GM12878 (cell line): ENCODE measurements around the gene B3GAT1. TPM values are rescaled to one million over a fixed set of nuclear protein-coding genes. Genes with fewer than 3 reads are reported as not detected.

Experiments used
- ATAC-seq: fragments of 200-7000 bp; cut with Tn5 transposase; 3 replicates; pipeline ENCODE4 v1.9.1; 2020; ENCODE audit warnings: mild to moderate bottlenecking, moderate library complexity
- BruUV-seq: library from RNA; stranded (reverse); fragments of 400-500 nt; replicated peaks from 2 replicates; lab custom pipeline; 2021; lab: Mats Ljungman, UMichigan
- CTCF ChIA-PET: fragments of 300-600 bp; sonication (Branson Sonifier 250); formaldehyde crosslinking; extraction: SDS; loops from one replicate; lab custom pipeline; 2021; ENCODE audit warnings: inconsistent platforms; lab: Yijun Ruan, JAX
- POLR2A ChIA-PET: fragments of 350-600 bp; formaldehyde crosslinking; extraction: SDS; loops from one replicate; lab custom pipeline; 2021; ENCODE audit warnings: inconsistent platforms; lab: Charles Lee
- RAD21 ChIA-PET: fragments of 300-600 bp; sonication (Branson Sonifier 250); formaldehyde crosslinking; loops from one replicate; lab custom pipeline; 2023; ENCODE audit warnings: antibody characterized with exemption; ENCODE audit not compliant: unreplicated experiment; lab: Charles Lee
- SMC1A ChIA-PET: fragments of 300-600 bp; sonication (Branson Sonifier 250); formaldehyde crosslinking; loops from one replicate; lab custom pipeline; 2023; ENCODE audit not compliant: unreplicated experiment, uncharacterized antibody; lab: Charles Lee
- DNase-seq: peaks from one replicate; pipeline ENCODE4 v3.0.0-alpha.2; 2011; ENCODE audit warnings: low read depth, low spot score
- FAIRE-seq: peaks from 3 replicates; lab custom pipeline; 2011; peaks lifted over from hg19 to GRCh38; lab: Jason Lieb, UNC
- H2AFZ ChIP-seq: 2 replicates; pipeline ENCODE4 v1.6.0; 2011; ENCODE audit warnings: low read depth, low read length, control low read depth; ENCODE audit not compliant: control insufficient read depth
- H3K27ac ChIP-seq: 2 replicates; pipeline ENCODE4 v1.5.1; 2011; ENCODE audit warnings: control low read depth; ENCODE audit not compliant: control insufficient read depth, insufficient read depth
- H3K27me3 ChIP-seq, 2 experiments: replicated peaks in 1 of 2; 2 replicates each; pipeline versions ENCODE4 v1.6.0 to v1.6.1; 2011; ENCODE audit warnings: low read length in 1 of 2; ENCODE audit not compliant: control insufficient read depth in 2 of 2, insufficient read depth in 2 of 2
- H3K36me3 ChIP-seq, 2 experiments: 2 replicates each; pipeline ENCODE4 v1.5.1; 2011; ENCODE audit warnings: low read length in 1 of 2; ENCODE audit not compliant: control insufficient read depth in 2 of 2, insufficient read depth in 2 of 2
- H3K4me1 ChIP-seq: 2 replicates; pipeline ENCODE4 v1.6.1; 2011; ENCODE audit warnings: mild to moderate bottlenecking, low read length, moderate library complexity, mixed read lengths; ENCODE audit not compliant: control insufficient read depth, insufficient read depth
- H3K4me2 ChIP-seq: 2 replicates; pipeline ENCODE4 v1.6.0; 2011; ENCODE audit warnings: control low read depth; ENCODE audit not compliant: control insufficient read depth, insufficient read depth
- H3K4me3 ChIP-seq: fragments of 200-600 bp; sonication (generic); 2 replicates; pipeline ENCODE4 v1.5.1; 2016
- H3K79me2 ChIP-seq: 2 replicates; pipeline ENCODE4 v1.6.0; 2011; ENCODE audit warnings: low read length; ENCODE audit not compliant: control insufficient read depth, insufficient read depth
- H3K9ac ChIP-seq: 2 replicates; pipeline ENCODE4 v1.8.0; 2011; ENCODE audit warnings: low read length, control low read depth, mixed read lengths; ENCODE audit not compliant: control insufficient read depth, insufficient read depth
- H3K9me3 ChIP-seq: replicated peaks from 3 replicates; pipeline ENCODE4 v1.5.1; 2011; ENCODE audit warnings: mild to moderate bottlenecking, low read length; ENCODE audit not compliant: control insufficient read depth, insufficient read depth
- H4K20me1 ChIP-seq: 2 replicates; pipeline ENCODE4 v1.6.0; 2011; ENCODE audit not compliant: control insufficient read depth, insufficient read depth
- BHLHE40 ChIP-seq, 2 experiments: fragments of 450-650 bp in 1 of 2; IDR thresholded peaks; 2 replicates each; pipeline ENCODE4 v1.6.1; 2011 to 2017; ENCODE audit warnings: low read depth in 2 of 2, borderline replicate concordance in 1 of 2, improper control_type of control experiment in 1 of 2, low read length in 1 of 2, mild to moderate bottlenecking in 1 of 2
- CEBPB ChIP-seq, 2 experiments: fragments of 150-350 bp in 1 of 2; IDR thresholded peaks; 2 replicates each; pipeline ENCODE4 v1.6.1; 2012 to 2014; ENCODE audit warnings: low read depth in 2 of 2, low read length in 2 of 2, borderline replicate concordance in 1 of 2, inconsistent platforms in 1 of 2
- FOXK2 ChIP-seq: fragments of 450-650 bp; IDR thresholded peaks from 2 replicates; pipeline ENCODE4 v1.6.1; 2017; ENCODE audit warnings: mild to moderate bottlenecking, moderate library complexity
- HDAC6 ChIP-seq: fragments of 200-600 bp; sonication (generic); IDR thresholded peaks from one replicate; pipeline ENCODE4 v1.8.0; 2017; ENCODE audit warnings: antibody characterized with exemption; ENCODE audit not compliant: unreplicated experiment
- IKZF2 ChIP-seq, 2 experiments: fragments of 450-650 bp; IDR thresholded peaks; 2 replicates each; pipeline ENCODE4 v1.6.1; 2017; ENCODE audit warnings: mild to moderate bottlenecking in 2 of 2, moderate library complexity in 2 of 2
- IRF4 ChIP-seq: IDR thresholded peaks from 2 replicates; pipeline ENCODE4 v1.6.1; 2011; ENCODE audit warnings: low read depth, low read length
- MEF2A ChIP-seq: IDR thresholded peaks from 2 replicates; pipeline ENCODE4 v1.6.1; 2011; ENCODE audit warnings: low read depth, mild to moderate bottlenecking, low read length, moderate library complexity; ENCODE audit not compliant: insufficient read depth
- MEF2B ChIP-seq: fragments of 450-650 bp; IDR thresholded peaks from 2 replicates; pipeline ENCODE4 v1.6.1; 2018; ENCODE audit warnings: mild to moderate bottlenecking, moderate library complexity; ENCODE audit not compliant: partially characterized antibody, poor library complexity, severe bottlenecking
- NFIC ChIP-seq: IDR thresholded peaks from 2 replicates; pipeline ENCODE4 v1.6.1; 2012; ENCODE audit warnings: low read depth, mild to moderate bottlenecking, inconsistent platforms, low read length, moderate library complexity
- NFYB ChIP-seq: IDR thresholded peaks from 2 replicates; pipeline ENCODE4 v1.6.1; 2011; ENCODE audit warnings: low read depth, mild to moderate bottlenecking, low read length, improper control_type of control experiment, moderate library complexity; ENCODE audit not compliant: insufficient read depth
- POLR2A ChIP-seq: IDR thresholded peaks from 2 replicates; pipeline ENCODE4 v1.6.1; 2011; ENCODE audit warnings: low read depth, mild to moderate bottlenecking, low read length
- RELA ChIP-seq: fragments of 450-650 bp; IDR thresholded peaks from 2 replicates; pipeline ENCODE4 v1.8.0; 2014; ENCODE audit warnings: borderline replicate concordance; ENCODE audit not compliant: partially characterized antibody
- SMAD1 ChIP-seq: fragments of 450-650 bp; IDR thresholded peaks from 2 replicates; pipeline ENCODE4 v1.6.1; 2018; ENCODE audit warnings: mild to moderate bottlenecking, low read depth; ENCODE audit not compliant: partially characterized antibody
- STAT1 ChIP-seq: fragments of 450-650 bp; conservative IDR thresholded peaks from 2 replicates; pipeline ENCODE4 v1.6.1; 2014; ENCODE audit warnings: antibody characterized with exemption, mild to moderate bottlenecking
- SUPT20H ChIP-seq: IDR thresholded peaks from 2 replicates; pipeline ENCODE4 v1.6.1; 2011; ENCODE audit warnings: low read depth, mild to moderate bottlenecking, low read length, moderate library complexity, borderline replicate concordance; ENCODE audit not compliant: control insufficient read depth
- TBL1XR1 ChIP-seq: IDR thresholded peaks from 2 replicates; pipeline ENCODE4 v1.6.1; 2012; ENCODE audit warnings: low read depth, low read length, improper control_type of control experiment
- ZBTB11 ChIP-seq: fragments of 450-650 bp; formaldehyde crosslinking; IDR thresholded peaks from 2 replicates; pipeline ENCODE4 v1.5.0; 2022; ENCODE audit warnings: mild to moderate bottlenecking, missing genetic modification characterization
- ZNF384 ChIP-seq: IDR thresholded peaks from 2 replicates; pipeline ENCODE4 v1.6.1; 2012; ENCODE audit warnings: low read depth, mild to moderate bottlenecking, low read length, improper control_type of control experiment, borderline replicate concordance
- ZSCAN29 ChIP-seq: fragments of 450-650 bp; IDR thresholded peaks from 2 replicates; pipeline ENCODE4 v1.6.1; 2017; ENCODE audit warnings: mild to moderate bottlenecking, moderate library complexity
- WGBS: methylation state at CpG from one replicate; pipeline ENCODE4 v1.1.6; 2016; ENCODE audit warnings: low lambda C conversion rate; ENCODE audit not compliant: insufficient replicate concordance, insufficient coverage; ENCODE audit errors: missing lambda C conversion rate; 5-methylcytosine and 5-hydroxymethylcytosine counted together
- in situ Hi-C: fragments of 300-500 bp; cut with MboI; formaldehyde crosslinking; loops from 9 replicates; pipeline ENCODE4 v1.14.3; 2018; ENCODE audit warnings: mixed read lengths
- intact Hi-C: fragments of 100-400 bp; cut with micrococcal nuclease; formaldehyde crosslinking; loops from one replicate; pipeline ENCODE4 v1.14.2; 2022; ENCODE audit not compliant: unreplicated experiment
- polyA plus RNA-seq, 11 experiments: library from polyadenylated mRNA; depleted of rRNA in 4 of 11; unstranded in 6 of 11; stranded (reverse) in 5 of 11; fragments of >200 nt; fragmentation: Nextera tagmentation in 4 of 11; fragmentation: Illumina TruSeq in 1 of 11; extraction: Ambion mirVana in 4 of 11; extraction: Trizol in 1 of 11; gene quantifications; 1 replicate in 1 of 11; 2 replicates in 10 of 11; pipeline versions ENCODE4 v1.2.1 to v1.2.3, GENCODE V29; 2011 to 2016; ENCODE audit warnings: inconsistent platforms in 2 of 11, missing spikeins in 2 of 11, low read depth in 1 of 11
- total RNA-seq, 4 experiments: library from RNA; depleted of rRNA in 3 of 4; stranded (reverse); fragments of >200 nt in 3 of 4; fragmentation: Illumina TruSeq in 1 of 4; extraction: Trizol in 1 of 4; gene quantifications; 2 replicates each; pipeline versions ENCODE4 v1.2.1 to v1.2.3, GENCODE V29; 2013 to 2021
- TF ChIP-seq, protein P1 (sequence below): fragments of 450-650 bp; IDR thresholded peaks from 2 replicates; pipeline ENCODE4 v1.6.1; 2014; ENCODE audit warnings: mild to moderate bottlenecking

B3GAT1 gene
- total and polyA plus RNA-seq, 10 of the 15 experiments (the other 5 are each of a cell fraction or from before 2014, with no cell fraction given): 0.05 TPM; not detected in 9

- ChIA-PET SMC1A (no interaction called here), CTCF (no interaction called here), POLR2A (no interaction called here), RAD21 (no interaction called here)
- Histone ChIP-seq H3K4me1 (no peaks in the 10 kb centered on the region), H3K4me2 (no peak overlapping the region), H3K36me3 (no peaks in the 10 kb centered on the region), H4K20me1 (no peaks in the 10 kb centered on the region), H3K27ac (no peak overlapping the region), H3K79me2 (no peaks in the 10 kb centered on the region), H2AFZ (no peak overlapping the region), H3K9ac (no peak overlapping the region), H3K27me3 (no peaks in the 10 kb centered on the region; a peak in 1 of 4 replicates), H3K4me3 (no peak overlapping the region), H3K9me3 (no peaks in the 10 kb centered on the region)
- in situ Hi-C loops (no loop called here), intact Hi-C loops (no loop called here)
- no peak for TF ChIP-seq POLR2A
- no peak for TF ChIP-seq FOXK2
- TF ChIP-seq RELA: no peak
- TF ChIP-seq SUPT20H: no peak
- TF ChIP-seq ZBTB11 (CRISPR knock-in tag): no peak
- no peak for TF ChIP-seq IRF4
- TF ChIP-seq NFIC: no peak
- no peak for TF ChIP-seq MEF2A
- TF ChIP-seq STAT1: no peak
- no peak for TF ChIP-seq CEBPB (IDR thresholded peaks at IDR 0.05; ENCODE audit: borderline replicate concordance in 1 of 2, low read depth in 2 of 2, low read length in 2 of 2)
- TF ChIP-seq BHLHE40 (IDR thresholded peaks at IDR 0.05; ENCODE audit: borderline replicate concordance in 1 of 2, low read depth in 2 of 2, low read length in 1 of 2): no peak
- no peak for TF ChIP-seq ZNF384
- no peak for TF ChIP-seq SMAD1
- no peak for TF ChIP-seq IKZF2 (IDR thresholded peaks at IDR 0.05)
- no peak for TF ChIP-seq TBL1XR1
- TF ChIP-seq, protein P1, sequence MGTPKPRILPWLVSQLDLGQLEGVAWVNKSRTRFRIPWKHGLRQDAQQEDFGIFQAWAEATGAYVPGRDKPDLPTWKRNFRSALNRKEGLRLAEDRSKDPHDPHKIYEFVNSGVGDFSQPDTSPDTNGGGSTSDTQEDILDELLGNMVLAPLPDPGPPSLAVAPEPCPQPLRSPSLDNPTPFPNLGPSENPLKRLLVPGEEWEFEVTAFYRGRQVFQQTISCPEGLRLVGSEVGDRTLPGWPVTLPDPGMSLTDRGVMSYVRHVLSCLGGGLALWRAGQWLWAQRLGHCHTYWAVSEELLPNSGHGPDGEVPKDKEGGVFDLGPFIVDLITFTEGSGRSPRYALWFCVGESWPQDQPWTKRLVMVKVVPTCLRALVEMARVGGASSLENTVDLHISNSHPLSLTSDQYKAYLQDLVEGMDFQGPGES: no peak
- no peak for TF ChIP-seq NFYB
- TF ChIP-seq HDAC6: no peak
- TF ChIP-seq ZSCAN29: no peak
- TF ChIP-seq MEF2B: no peak
- no TSS peak for BruUV-seq
- ATAC-seq (no peak), DNase-seq (no peak), FAIRE-seq (no peak)
- 75% methylated on average over 24 of the region's 24 CpGs for WGBS
Observed at GRCh38 chr11:134382830-134383229, 29.2 kb downstream of the B3GAT1 start.
